HFFc6 (cell line): ENCODE results near the gene UBAC2. TPM values are rescaled to one million over a fixed set of nuclear protein-coding genes. Genes with fewer than 3 reads are reported as not detected.

Experiments used
- DNase-seq: peaks from one replicate; pipeline ENCODE4 v3.0.0-alpha.2; 2018
- H3K27ac Mint-ChIP-seq: 2 replicates; pipeline ENCODE4 v1.8.0; 2020; ENCODE audit warnings: mild to moderate bottlenecking, mixed read lengths
- H3K27me3 Mint-ChIP-seq: 2 replicates; pipeline ENCODE4 v1.8.0; 2021; ENCODE audit warnings: mild to moderate bottlenecking, moderate library complexity, mixed read lengths; ENCODE audit not compliant: insufficient read depth
- H3K36me3 Mint-ChIP-seq: 2 replicates; pipeline ENCODE4 v1.8.0; 2021; ENCODE audit warnings: low read depth, mixed read lengths
- H3K4me1 Mint-ChIP-seq: 2 replicates; pipeline ENCODE4 v1.8.0; 2020; ENCODE audit warnings: low read depth, mixed read lengths
- H3K4me3 Mint-ChIP-seq: 2 replicates; pipeline ENCODE4 v1.8.0; 2020; ENCODE audit warnings: mild to moderate bottlenecking, moderate library complexity, mixed read lengths
- H3K9me3 Mint-ChIP-seq: 2 replicates; pipeline ENCODE4 v1.8.0; 2020; ENCODE audit warnings: mild to moderate bottlenecking, mixed read lengths
- total RNA-seq, 6 experiments: library from RNA; stranded (reverse); fragmentation: NEBNext Ultra II Directional; extraction: Animal tissue kit (Norgen Biotek cat#: 25700); gene quantifications; 2 replicates in 1 of 6; 3 replicates in 5 of 6; pipeline ENCODE4 v1.2.3, GENCODE V29; 2021
- TF ChIP-seq, protein P1 (sequence below): fragments of 200-600 bp; sonication (generic); IDR thresholded peaks from 2 replicates; pipeline ENCODE4 v1.5.0; 2021; ENCODE audit warnings: antibody characterized with exemption, mild to moderate bottlenecking

The UBAC2 gene
- total RNA-seq, 6 experiments from 2014 or later = 38.8 to 53.5 (median 46.4) TPM

DNA sequence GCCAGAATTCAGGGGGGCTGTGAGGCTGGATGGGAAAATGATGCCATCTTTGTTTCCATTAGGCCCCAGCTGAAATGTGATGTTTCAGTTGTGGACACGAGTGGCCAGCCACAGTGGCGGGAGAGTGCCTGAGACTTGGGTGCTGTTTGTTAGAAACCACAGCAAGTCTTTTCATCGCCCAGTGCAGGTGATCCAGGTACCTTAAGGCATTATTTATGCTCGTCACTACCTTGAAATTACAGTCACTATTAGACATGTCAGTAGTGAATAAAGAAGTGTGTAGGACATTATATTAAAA lies 218.1 kb downstream of the UBAC2 start:
- Mint-ChIP-seq H3K9me3 (no peaks in the 10 kb centered on the region), H3K27ac (no peak overlapping the region), H3K4me1 (no peaks in the 10 kb centered on the region), H3K27me3 (peaks cover 46% of the 10 kb centered on the region), H3K4me3 (no peak overlapping the region), H3K36me3 (no peaks in the 10 kb centered on the region)
- TF ChIP-seq, protein P1, sequence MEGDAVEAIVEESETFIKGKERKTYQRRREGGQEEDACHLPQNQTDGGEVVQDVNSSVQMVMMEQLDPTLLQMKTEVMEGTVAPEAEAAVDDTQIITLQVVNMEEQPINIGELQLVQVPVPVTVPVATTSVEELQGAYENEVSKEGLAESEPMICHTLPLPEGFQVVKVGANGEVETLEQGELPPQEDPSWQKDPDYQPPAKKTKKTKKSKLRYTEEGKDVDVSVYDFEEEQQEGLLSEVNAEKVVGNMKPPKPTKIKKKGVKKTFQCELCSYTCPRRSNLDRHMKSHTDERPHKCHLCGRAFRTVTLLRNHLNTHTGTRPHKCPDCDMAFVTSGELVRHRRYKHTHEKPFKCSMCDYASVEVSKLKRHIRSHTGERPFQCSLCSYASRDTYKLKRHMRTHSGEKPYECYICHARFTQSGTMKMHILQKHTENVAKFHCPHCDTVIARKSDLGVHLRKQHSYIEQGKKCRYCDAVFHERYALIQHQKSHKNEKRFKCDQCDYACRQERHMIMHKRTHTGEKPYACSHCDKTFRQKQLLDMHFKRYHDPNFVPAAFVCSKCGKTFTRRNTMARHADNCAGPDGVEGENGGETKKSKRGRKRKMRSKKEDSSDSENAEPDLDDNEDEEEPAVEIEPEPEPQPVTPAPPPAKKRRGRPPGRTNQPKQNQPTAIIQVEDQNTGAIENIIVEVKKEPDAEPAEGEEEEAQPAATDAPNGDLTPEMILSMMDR = no peak
- DNase-seq = no peak

DNA sequence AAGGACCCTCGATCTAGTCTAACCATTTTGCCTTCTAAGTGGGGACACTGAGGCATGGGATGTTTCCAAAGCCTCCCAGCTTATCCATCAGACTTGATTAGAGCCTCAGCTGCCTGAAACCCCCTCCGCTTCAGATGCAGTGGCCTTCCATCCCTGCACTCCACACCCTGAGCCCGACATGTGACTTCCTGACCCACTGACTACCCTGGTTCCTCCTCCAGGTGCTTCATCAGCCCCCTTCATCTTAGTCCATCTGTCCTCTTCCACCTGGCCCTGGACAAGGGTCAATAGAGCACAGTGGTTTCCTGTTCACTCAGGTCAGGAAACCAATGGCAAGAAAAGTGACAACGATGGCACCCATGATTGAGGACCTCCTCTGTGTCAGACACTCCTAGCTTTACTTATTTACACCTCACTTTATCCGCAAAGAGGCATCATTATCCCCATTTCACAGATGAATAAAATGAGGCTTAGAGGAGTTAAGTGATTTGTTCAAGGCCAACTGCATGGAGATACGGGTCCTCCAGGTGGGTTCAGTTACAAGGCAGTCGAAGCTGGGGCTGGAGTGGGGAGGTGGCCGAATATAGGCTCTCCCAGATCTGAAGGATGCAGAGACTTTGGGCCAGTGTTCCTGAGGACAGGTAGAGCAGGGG lies 219.1 kb downstream of the UBAC2 start:
- H3K9me3 Mint-ChIP-seq = no peaks in the 10 kb centered on the region
- H3K36me3 Mint-ChIP-seq = no peaks in the 10 kb centered on the region
- TF ChIP-seq, protein P1 = no peak
- peaks cover 49% of the 10 kb centered on the region for H3K27me3 Mint-ChIP-seq
- H3K4me1 Mint-ChIP-seq = no peaks in the 10 kb centered on the region
- no peak overlapping the region for H3K27ac Mint-ChIP-seq
- no peak for DNase-seq
- H3K4me3 Mint-ChIP-seq = no peak overlapping the region

DNA sequence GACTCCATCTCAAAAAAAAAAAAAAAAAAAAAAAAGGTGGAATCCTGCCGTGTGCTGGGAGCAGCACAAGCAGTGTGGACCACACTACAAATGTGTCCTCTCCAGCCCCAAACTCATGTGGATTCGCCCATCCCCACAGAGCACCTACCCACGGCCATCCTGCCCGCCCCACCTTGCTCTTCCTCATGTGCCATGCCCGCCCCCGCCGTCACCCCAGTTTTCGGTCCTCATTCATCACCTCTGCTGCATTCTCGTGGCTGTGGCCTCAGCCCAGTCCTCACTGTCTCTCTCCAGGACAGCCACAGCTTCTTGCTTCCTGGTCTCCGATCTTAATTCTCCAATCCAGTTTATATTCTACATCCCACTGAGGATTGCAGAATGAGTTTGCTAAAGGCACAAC lies 220.6 kb downstream of the UBAC2 start:
- no peak for DNase-seq
- TF ChIP-seq, protein P1 = no peak
- H3K36me3 Mint-ChIP-seq = no peaks in the 10 kb centered on the region
- peaks cover 59% of the 10 kb centered on the region for H3K27me3 Mint-ChIP-seq
- no peak overlapping the region for H3K27ac Mint-ChIP-seq
- no peaks in the 10 kb centered on the region for H3K9me3 Mint-ChIP-seq
- H3K4me3 Mint-ChIP-seq = no peak overlapping the region
- no peaks in the 10 kb centered on the region for H3K4me1 Mint-ChIP-seq

DNA sequence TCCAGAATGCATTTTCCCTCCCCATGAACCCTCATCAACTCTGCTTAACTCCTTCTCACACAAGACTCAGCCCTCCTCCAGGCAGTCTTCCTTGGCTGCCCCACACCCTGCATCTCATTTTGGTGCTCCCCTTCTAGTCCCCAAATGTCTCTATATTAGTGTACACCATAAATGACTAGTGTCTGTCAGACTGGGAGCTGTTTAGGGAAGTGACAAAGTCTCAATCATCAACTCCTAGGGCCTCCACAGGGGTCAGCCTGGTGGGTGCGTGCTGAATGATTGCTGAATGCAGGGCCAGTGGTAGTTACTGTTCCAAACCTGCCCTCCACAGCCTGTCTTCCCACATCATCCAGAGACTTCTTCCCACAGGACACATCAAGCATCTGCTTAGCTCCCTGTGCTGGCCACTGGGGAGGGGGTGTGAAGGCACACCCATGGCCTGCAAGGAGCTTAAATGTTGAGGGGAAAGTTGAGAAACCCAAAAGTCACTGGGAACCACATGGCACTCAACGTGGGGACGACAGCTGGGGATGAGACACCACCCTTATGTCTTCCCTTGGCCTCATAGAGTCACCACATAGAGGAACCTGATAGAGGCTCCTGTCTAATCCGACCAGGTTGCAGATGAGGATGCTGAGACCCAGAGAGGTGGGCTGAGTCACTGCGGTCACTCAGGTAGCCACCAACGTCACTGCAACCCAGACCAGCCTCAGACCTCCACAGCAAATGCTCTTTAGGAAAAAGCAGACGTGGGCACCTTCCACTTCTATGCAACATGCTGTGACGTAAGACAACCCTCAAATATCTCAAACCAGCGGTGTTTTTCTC lies 221.3 kb downstream of the UBAC2 start:
- Mint-ChIP-seq H3K27me3 (peaks cover 61% of the 10 kb centered on the region), H3K36me3 (no peaks in the 10 kb centered on the region), H3K4me1 (no peaks in the 10 kb centered on the region), H3K27ac (no peak overlapping the region), H3K4me3 (no peak overlapping the region), H3K9me3 (no peaks in the 10 kb centered on the region)
- TF ChIP-seq, protein P1 = no peak
- no peak for DNase-seq

DNA sequence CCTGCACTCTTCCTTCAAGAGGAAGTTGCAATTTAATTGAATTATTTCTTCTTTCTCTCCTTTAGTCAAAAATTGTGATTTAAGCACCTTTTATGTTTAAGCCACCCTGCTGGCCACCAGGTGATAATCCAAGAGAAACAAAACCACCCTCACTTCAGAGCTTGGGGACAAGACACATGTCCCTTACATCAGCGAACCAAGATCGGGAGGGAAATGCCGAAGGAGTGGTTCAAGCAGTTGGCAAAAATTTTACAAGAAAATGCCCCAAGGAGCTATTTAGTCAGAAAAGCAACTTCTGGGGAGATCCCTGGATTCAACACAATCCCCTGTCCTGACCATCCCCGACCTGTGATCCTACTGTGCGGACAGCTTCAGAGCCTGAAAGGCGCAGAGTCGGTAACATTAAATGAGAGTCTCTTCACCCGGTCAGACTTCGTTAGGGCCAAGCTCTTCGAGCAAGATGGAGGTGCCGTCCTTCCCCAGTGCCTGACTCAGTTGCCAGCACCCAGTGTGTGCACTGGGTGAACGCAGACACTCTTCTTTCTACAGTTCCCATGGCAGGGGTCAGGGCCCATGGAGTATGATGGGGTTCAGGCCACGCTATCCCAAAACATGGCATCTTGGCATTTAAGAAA lies 222.0 kb downstream of the UBAC2 start:
- no peaks in the 10 kb centered on the region for H3K9me3 Mint-ChIP-seq
- peaks cover 55% of the 10 kb centered on the region for H3K27me3 Mint-ChIP-seq
- TF ChIP-seq, protein P1 = no peak
- H3K36me3 Mint-ChIP-seq = no peaks in the 10 kb centered on the region
- DNase-seq = no peak
- H3K4me3 Mint-ChIP-seq = no peak overlapping the region
- no peak overlapping the region for H3K27ac Mint-ChIP-seq
- H3K4me1 Mint-ChIP-seq = no peaks in the 10 kb centered on the region
